ENCODE measurements around the gene SIVA1.

The SIVA1 gene

DNA sequence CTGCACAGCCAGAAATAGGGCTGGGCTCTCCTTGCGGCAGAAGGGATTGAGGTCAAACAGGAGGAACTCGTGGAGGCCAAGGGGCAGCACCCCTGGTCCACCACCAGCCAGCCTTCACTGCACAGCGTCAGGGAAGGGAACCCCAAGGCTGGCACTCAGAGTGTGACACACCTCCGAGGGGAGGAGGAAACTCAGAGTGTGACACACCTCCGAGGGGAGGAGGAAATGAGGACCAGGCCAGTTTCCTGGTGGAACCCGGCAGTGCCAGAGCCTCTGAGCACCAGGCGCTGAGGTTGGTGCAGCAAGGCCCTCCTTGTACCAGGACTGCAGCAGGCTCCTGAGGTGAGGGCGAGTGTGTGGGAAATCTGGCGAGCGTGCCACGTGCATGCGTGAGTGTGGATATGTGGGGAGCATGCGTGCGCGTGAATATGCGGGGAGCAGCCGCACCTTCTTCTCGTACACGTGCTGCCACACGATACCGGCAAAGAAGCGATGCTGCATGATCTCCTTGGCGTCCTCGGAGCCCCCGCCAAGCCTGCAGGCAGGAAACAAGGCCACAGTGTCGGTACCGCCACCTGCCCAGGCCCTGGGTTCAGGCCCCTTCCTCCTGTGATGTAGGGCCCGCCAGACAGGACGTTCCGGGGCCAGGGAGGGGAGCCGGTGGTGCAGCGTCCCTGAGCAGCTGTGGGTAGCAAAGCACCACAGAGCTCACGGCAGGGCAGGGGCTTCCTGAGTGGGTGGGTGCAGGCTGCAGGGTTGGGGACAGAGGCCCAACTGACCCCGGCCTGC lies 19.2 kb downstream of the SIVA1 start:
- Histone ChIP-seq H3K27me3 (replicated peaks in 2 of 5; ENCODE audit: control insufficient read depth in 4 of 5, insufficient read depth in 5 of 5, low read length in 4 of 5) (no peaks in the 10 kb centered on the region), H3K4me3 (ENCODE audit: control insufficient read depth in 1 of 7, extremely low read depth in 1 of 7, insufficient read depth in 4 of 7, low read depth in 2 of 7, low read length in 6 of 7) (no peak overlapping the region), H3K4me1 (ENCODE audit: control extremely low read depth in 1 of 4, control insufficient read depth in 4 of 4, insufficient read depth in 4 of 4, low read length in 3 of 4) (peaks cover 0 to 8% (median 4%) of the 10 kb centered on the region in 4 experiments), H3K9me3 (ENCODE audit: control extremely low read depth in 1 of 5, control insufficient read depth in 4 of 5, insufficient read depth in 2 of 5, low read depth in 1 of 5, low read length in 4 of 5) (peaks cover 0 to 8% (median 5%) of the 10 kb centered on the region in 5 experiments), H3K36me3 (ENCODE audit: control insufficient read depth in 4 of 4, insufficient read depth in 4 of 4, low read length in 3 of 4) (peaks cover 6 to 76% (median 50%) of the 10 kb centered on the region in 4 experiments), H3K27ac (ENCODE audit: insufficient read depth in 1 of 2, low read depth in 1 of 2, low read length in 2 of 2, poor library complexity in 1 of 2, severe bottlenecking in 2 of 2) (no peak overlapping the region)
- 87% methylated on average over 27 of the region's 34 CpGs for WGBS (ENCODE audit: insufficient coverage)
- POLR2A ChIA-PET = no interaction called here
- DNase-seq = no peak
- CTCF ChIA-PET = interaction anchor here (1.0 to 3.7 kb wide), 9 partner anchors 8 to 431 kb away, joined by 3 to 23 read pairs (median 4); no protein-coding TSS in a partner anchor

DNA sequence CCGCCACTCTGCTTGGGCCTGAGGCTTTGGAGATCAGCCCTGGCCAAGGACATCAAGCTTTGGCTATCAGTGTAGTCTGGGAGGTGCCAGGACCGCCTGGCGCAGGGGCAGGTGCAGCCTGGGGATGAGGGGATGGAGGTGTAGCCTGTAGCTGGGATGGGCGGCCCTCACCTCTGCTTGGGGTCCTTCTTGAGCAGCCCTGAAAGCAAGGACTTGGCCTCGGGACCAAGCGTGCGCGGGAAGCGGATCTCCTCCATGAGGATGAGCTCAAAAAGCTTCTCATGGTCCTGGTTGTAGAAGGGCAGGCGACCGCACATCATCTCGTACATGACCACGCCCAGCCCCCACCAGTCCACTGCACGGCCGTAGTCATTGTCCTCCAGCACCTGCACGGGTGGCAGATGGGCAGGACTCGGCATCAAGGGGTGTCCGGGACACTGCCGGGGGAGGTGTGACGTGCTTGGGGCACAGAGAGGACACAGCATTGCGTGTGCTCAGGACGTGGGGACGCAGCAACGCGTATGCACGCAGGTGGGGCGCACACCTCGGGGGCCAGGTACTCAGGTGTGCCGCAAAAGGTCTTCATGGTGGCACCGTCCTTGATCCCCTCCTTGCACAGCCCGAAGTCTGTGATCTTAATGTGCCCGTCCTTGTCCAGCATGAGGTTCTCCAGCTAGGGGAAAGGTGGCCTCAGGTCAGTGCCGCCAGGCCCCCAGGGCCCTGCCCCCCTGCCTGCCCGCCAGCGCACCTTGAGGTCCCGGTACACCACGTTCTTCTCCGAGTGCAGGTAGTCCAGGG lies 20.0 kb downstream of the SIVA1 start:
- no peak for DNase-seq
- no peaks in the 10 kb centered on the region for H3K27me3 ChIP-seq (replicated peaks in 2 of 5; ENCODE audit: control insufficient read depth in 4 of 5, insufficient read depth in 5 of 5, low read length in 4 of 5)
- peaks cover 6 to 79% (median 52%) of the 10 kb centered on the region in 4 experiments for H3K36me3 ChIP-seq (ENCODE audit: control insufficient read depth in 4 of 4, insufficient read depth in 4 of 4, low read length in 3 of 4)
- H3K4me1 ChIP-seq (ENCODE audit: control extremely low read depth in 1 of 4, control insufficient read depth in 4 of 4, insufficient read depth in 4 of 4, low read length in 3 of 4) = peaks cover 0 to 8% (median 4%) of the 10 kb centered on the region in 4 experiments
- no peak overlapping the region for H3K27ac ChIP-seq (ENCODE audit: insufficient read depth in 1 of 2, low read depth in 1 of 2, low read length in 2 of 2, poor library complexity in 1 of 2, severe bottlenecking in 2 of 2)
- H3K9me3 ChIP-seq (ENCODE audit: control extremely low read depth in 1 of 5, control insufficient read depth in 4 of 5, insufficient read depth in 2 of 5, low read depth in 1 of 5, low read length in 4 of 5) = peaks cover 0 to 8% (median 5%) of the 10 kb centered on the region in 5 experiments
- CTCF ChIA-PET = interaction anchor here (1.2 to 1.9 kb wide), 5 partner anchors 9 to 431 kb away, joined by 3 to 7 read pairs (median 3); no protein-coding TSS in a partner anchor
- POLR2A ChIA-PET = no interaction called here
- WGBS (ENCODE audit: insufficient coverage) = 96% methylated on average over 36 of the region's 38 CpGs
- no peak overlapping the region for H3K4me3 ChIP-seq (ENCODE audit: control insufficient read depth in 1 of 7, extremely low read depth in 1 of 7, insufficient read depth in 4 of 7, low read depth in 2 of 7, low read length in 6 of 7)

DNA sequence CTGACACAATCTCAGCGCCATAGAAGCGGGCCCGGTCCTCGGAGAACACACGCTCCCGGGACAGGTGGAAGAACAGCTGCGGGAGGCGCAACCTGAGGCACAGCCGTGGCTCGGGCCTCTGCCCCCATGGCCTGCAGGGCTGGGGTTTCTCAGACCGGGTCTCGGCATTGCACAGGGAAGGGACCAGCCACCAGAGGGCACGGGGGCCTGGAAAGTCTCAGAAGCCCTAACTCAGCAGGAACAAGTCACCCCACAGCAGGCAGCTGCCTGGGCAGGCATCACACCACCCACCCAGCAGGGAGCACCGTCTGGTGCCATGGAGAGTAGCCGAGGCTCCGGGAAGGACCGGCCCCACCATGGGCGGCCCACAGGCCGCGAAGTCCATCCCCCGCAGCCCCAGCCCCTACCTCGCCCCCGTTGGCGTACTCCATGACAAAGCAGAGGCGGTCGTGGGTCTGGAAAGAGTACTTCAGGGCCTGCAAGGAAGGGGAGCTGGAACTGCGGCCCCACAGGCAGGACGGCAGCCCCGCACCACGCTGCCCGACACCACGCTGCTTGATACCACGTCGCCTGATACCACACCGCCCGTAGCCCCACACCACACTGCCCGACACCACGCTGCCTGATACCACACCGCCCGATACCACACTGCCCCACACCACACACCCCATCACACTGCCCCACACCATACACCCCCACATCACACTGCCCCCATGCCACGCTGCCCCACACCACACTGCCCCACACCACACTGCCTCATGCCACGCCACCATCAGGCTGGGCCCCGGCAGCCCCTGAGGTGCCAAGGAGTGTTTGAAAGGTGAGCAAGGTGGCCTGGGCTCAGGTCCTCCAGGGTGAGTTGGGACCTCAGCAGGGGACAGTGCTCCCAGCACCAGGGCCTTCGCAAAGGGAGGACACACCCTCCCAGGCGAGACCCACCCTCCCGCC lies 20.8 kb downstream of the SIVA1 start:
- ChIA-PET POLR2A (no interaction called here), CTCF (interaction anchor here (1.3 to 1.9 kb wide), 4 partner anchors 10 to 430 kb away, joined by 3 to 7 read pairs (median 4); no protein-coding TSS in a partner anchor)
- Histone ChIP-seq H3K27me3 (replicated peaks in 2 of 5; ENCODE audit: control insufficient read depth in 4 of 5, insufficient read depth in 5 of 5, low read length in 4 of 5) (no peaks in the 10 kb centered on the region), H3K27ac (ENCODE audit: insufficient read depth in 1 of 2, low read depth in 1 of 2, low read length in 2 of 2, poor library complexity in 1 of 2, severe bottlenecking in 2 of 2) (no peak overlapping the region), H3K4me3 (ENCODE audit: control insufficient read depth in 1 of 7, extremely low read depth in 1 of 7, insufficient read depth in 4 of 7, low read depth in 2 of 7, low read length in 6 of 7) (no peak overlapping the region), H3K9me3 (ENCODE audit: control extremely low read depth in 1 of 5, control insufficient read depth in 4 of 5, insufficient read depth in 2 of 5, low read depth in 1 of 5, low read length in 4 of 5) (peaks cover 0 to 8% (median 5%) of the 10 kb centered on the region in 5 experiments), H3K4me1 (ENCODE audit: control extremely low read depth in 1 of 4, control insufficient read depth in 4 of 4, insufficient read depth in 4 of 4, low read length in 3 of 4) (peaks cover 0 to 6% (median 2%) of the 10 kb centered on the region in 4 experiments), H3K36me3 (ENCODE audit: control insufficient read depth in 4 of 4, insufficient read depth in 4 of 4, low read length in 3 of 4) (peaks cover 6 to 82% (median 55%) of the 10 kb centered on the region in 4 experiments)
- DNase-seq = no peak
- WGBS (ENCODE audit: insufficient coverage) = 93% methylated on average over 30 of the region's 46 CpGs

DNA sequence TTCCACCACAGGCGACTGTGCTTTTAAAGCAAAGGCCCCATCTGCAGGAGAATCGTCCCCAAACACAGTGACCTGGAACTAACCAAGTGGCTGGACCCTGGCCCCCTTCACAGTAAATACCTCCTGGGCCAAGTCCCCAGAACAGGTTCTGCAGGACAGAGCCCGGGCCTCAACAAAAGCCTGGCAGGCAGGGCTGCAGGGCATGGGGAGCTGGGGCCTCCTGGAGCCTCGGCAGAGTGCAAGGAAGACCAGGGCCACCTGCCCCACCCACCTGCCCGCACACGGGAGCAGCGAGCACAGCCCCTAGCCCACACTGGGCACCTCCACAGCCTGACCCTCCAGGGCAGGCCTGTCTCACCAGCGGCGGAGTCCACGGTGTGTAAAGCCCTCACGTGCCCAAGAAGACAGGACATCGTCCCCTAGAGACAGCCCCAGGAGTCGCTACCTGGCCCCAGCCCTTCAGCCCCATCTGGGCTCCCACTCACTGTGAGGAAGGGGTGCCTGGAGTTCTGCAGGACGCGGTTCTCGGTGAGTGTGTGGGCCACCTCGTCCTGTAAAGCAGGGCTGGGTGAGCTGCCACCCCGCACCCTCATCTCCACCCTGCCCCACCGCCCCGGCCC lies 21.6 kb downstream of the SIVA1 start:
- peaks cover 6 to 84% (median 59%) of the 10 kb centered on the region in 4 experiments for H3K36me3 ChIP-seq (ENCODE audit: control insufficient read depth in 4 of 4, insufficient read depth in 4 of 4, low read length in 3 of 4)
- no peak overlapping the region for H3K4me3 ChIP-seq (ENCODE audit: control insufficient read depth in 1 of 7, extremely low read depth in 1 of 7, insufficient read depth in 4 of 7, low read depth in 2 of 7, low read length in 6 of 7)

DNA sequence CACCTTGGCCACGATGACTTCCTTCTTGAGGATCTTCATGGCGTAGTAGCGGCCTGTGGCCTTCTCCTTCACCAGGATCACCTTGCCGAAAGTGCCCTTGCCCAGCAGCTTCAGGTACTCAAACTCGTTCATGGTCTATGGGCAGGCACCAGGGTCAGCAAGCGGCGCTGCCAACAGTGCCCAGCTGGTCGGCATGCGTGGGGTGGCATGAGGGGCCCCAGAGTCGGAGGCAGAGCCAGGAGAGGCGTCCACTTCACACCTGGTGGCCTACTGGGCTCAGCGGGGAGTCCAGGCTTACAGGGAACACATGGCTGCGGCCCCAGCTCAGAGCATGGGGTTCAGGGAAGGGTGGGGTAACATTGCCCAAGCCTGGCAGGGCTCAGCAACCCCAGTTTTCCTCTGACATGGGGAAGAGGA lies 22.1 kb downstream of the SIVA1 start:
- ChIA-PET CTCF (no interaction called here), POLR2A (interaction anchor here (0.9 kb wide), 1 partner anchor 51 kb away, joined by 3 read pairs; no protein-coding TSS in a partner anchor)
- Histone ChIP-seq H3K9me3 (ENCODE audit: control extremely low read depth in 1 of 5, control insufficient read depth in 4 of 5, insufficient read depth in 2 of 5, low read depth in 1 of 5, low read length in 4 of 5) (peaks cover 0 to 8% (median 5%) of the 10 kb centered on the region in 5 experiments), H3K4me3 (ENCODE audit: control insufficient read depth in 1 of 7, extremely low read depth in 1 of 7, insufficient read depth in 4 of 7, low read depth in 2 of 7, low read length in 6 of 7) (no peak overlapping the region), H3K4me1 (ENCODE audit: control extremely low read depth in 1 of 4, control insufficient read depth in 4 of 4, insufficient read depth in 4 of 4, low read length in 3 of 4) (peaks cover 0 to 2% (median 0%) of the 10 kb centered on the region in 4 experiments), H3K27me3 (replicated peaks in 2 of 5; ENCODE audit: control insufficient read depth in 4 of 5, insufficient read depth in 5 of 5, low read length in 4 of 5) (no peaks in the 10 kb centered on the region), H3K27ac (ENCODE audit: insufficient read depth in 1 of 2, low read depth in 1 of 2, low read length in 2 of 2, poor library complexity in 1 of 2, severe bottlenecking in 2 of 2) (no peak overlapping the region), H3K36me3 (ENCODE audit: control insufficient read depth in 4 of 4, insufficient read depth in 4 of 4, low read length in 3 of 4) (peaks cover 6 to 83% (median 59%) of the 10 kb centered on the region in 4 experiments)
- WGBS (ENCODE audit: insufficient coverage) = 96% methylated on average over 13 of the region's 13 CpGs
- no peak for DNase-seq

More for the DNA sequence above, 21.6 kb downstream of the SIVA1 start:
- Histone ChIP-seq H3K27me3 (replicated peaks in 2 of 5; ENCODE audit: control insufficient read depth in 4 of 5, insufficient read depth in 5 of 5, low read length in 4 of 5) (no peaks in the 10 kb centered on the region), H3K27ac (ENCODE audit: insufficient read depth in 1 of 2, low read depth in 1 of 2, low read length in 2 of 2, poor library complexity in 1 of 2, severe bottlenecking in 2 of 2) (no peak overlapping the region), H3K9me3 (ENCODE audit: control extremely low read depth in 1 of 5, control insufficient read depth in 4 of 5, insufficient read depth in 2 of 5, low read depth in 1 of 5, low read length in 4 of 5) (peaks cover 0 to 8% (median 5%) of the 10 kb centered on the region in 5 experiments), H3K4me1 (ENCODE audit: control extremely low read depth in 1 of 4, control insufficient read depth in 4 of 4, insufficient read depth in 4 of 4, low read length in 3 of 4) (peaks cover 0 to 3% (median 1%) of the 10 kb centered on the region in 4 experiments)
- 94% methylated on average over 15 of the region's 20 CpGs for WGBS (ENCODE audit: insufficient coverage)
- POLR2A ChIA-PET = interaction anchor here (0.9 kb wide), 1 partner anchor 52 kb away, joined by 3 read pairs; no protein-coding TSS in a partner anchor
- CTCF ChIA-PET = no interaction called here
- DNase-seq = no peak

DNA sequence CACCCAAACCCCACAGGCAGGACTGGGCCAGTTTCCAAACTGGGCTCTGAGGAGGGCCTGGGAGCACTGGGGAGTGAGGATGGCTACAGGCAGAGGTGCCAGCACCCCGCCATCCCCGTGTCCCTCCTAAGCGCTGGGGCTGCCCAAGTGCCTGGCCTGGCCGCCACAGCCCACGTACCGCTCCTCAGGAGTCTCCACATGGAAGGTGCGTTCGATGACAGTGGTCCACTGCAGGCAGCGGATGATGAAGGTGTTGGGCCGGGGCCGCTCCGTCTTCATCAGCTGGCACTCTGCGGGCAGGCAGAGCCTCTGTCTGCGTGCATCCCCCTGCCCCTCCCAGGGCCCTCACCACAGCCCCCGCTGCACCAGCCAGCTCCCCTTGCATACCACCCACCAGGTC lies 23.5 kb downstream of the SIVA1 start:
- H3K4me1 ChIP-seq (ENCODE audit: control extremely low read depth in 1 of 4, control insufficient read depth in 4 of 4, insufficient read depth in 4 of 4, low read length in 3 of 4) = peaks cover 0 to 2% (median 0%) of the 10 kb centered on the region in 4 experiments
- ChIA-PET POLR2A (no interaction called here), CTCF (interaction anchor here (0.8 kb wide), 1 partner anchor 8 kb away, joined by 3 read pairs; no protein-coding TSS in a partner anchor)
- DNase-seq = no peak
- peaks cover 0 to 2% (median 1%) of the 10 kb centered on the region in 5 experiments for H3K9me3 ChIP-seq (ENCODE audit: control extremely low read depth in 1 of 5, control insufficient read depth in 4 of 5, insufficient read depth in 2 of 5, low read depth in 1 of 5, low read length in 4 of 5)
- 100% methylated on average over 8 of the region's 15 CpGs for WGBS (ENCODE audit: insufficient coverage)
- H3K27me3 ChIP-seq (replicated peaks in 2 of 5; ENCODE audit: control insufficient read depth in 4 of 5, insufficient read depth in 5 of 5, low read length in 4 of 5) = no peaks in the 10 kb centered on the region
- H3K4me3 ChIP-seq (ENCODE audit: control insufficient read depth in 1 of 7, extremely low read depth in 1 of 7, insufficient read depth in 4 of 7, low read depth in 2 of 7, low read length in 6 of 7) = no peak overlapping the region
- H3K36me3 ChIP-seq (ENCODE audit: control insufficient read depth in 4 of 4, insufficient read depth in 4 of 4, low read length in 3 of 4) = peaks cover 6 to 75% (median 52%) of the 10 kb centered on the region in 4 experiments
- H3K27ac ChIP-seq (ENCODE audit: insufficient read depth in 1 of 2, low read depth in 1 of 2, low read length in 2 of 2, poor library complexity in 1 of 2, severe bottlenecking in 2 of 2) = no peak overlapping the region

Data from common myeloid progenitor, CD34-positive (primary cell).